Measurements from ENCODE around the gene KIF26B.

DNA sequence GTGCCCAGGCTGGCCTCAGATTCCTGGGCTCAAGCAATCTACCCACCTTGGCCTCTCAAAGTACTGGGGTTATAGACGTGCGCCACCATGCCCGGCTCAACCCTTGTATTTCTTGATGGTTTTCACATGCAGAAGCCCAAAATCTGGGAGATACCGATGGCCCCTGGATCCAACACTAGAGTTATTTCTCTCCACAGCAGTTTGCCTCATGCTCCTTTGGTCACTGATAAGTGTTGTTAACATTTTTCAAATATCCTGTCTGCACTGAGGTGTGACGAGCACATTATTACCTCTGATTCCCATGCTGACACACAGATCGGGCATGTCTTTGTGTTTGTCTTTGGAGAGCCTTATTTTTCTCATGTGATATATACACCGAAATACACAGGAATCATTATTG is 107.0 kb downstream of the KIF26B start:
- TF ChIP-seq, protein P1, sequence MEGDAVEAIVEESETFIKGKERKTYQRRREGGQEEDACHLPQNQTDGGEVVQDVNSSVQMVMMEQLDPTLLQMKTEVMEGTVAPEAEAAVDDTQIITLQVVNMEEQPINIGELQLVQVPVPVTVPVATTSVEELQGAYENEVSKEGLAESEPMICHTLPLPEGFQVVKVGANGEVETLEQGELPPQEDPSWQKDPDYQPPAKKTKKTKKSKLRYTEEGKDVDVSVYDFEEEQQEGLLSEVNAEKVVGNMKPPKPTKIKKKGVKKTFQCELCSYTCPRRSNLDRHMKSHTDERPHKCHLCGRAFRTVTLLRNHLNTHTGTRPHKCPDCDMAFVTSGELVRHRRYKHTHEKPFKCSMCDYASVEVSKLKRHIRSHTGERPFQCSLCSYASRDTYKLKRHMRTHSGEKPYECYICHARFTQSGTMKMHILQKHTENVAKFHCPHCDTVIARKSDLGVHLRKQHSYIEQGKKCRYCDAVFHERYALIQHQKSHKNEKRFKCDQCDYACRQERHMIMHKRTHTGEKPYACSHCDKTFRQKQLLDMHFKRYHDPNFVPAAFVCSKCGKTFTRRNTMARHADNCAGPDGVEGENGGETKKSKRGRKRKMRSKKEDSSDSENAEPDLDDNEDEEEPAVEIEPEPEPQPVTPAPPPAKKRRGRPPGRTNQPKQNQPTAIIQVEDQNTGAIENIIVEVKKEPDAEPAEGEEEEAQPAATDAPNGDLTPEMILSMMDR (IDR thresholded peaks at IDR 0.05): no peak
- no peak for TF ChIP-seq POLR2A (IDR thresholded peaks at IDR 0.05)
